Measurements from ENCODE around the gene TIMP2. TPM values are rescaled to one million over a fixed set of nuclear protein-coding genes. Genes with fewer than 3 reads are reported as not detected.

Gene TIMP2
- total and polyA plus RNA-seq, 4 donors: 203 to 732 (median 577) TPM

GRCh38 chr17:78898947-78899346, 26.2 kb downstream of the TIMP2 start:
- WGBS, 2 donors: 84 to 88% methylated on average over 13 of the region's 13 CpGs
- intact Hi-C loops (cut with DNase I): no loop called here
- peaks cover 0 to 4% of the 10 kb centered on the region in 2 donors for H3K36me3 ChIP-seq (ENCODE audit: control insufficient read depth in 1 of 2, insufficient read depth in 2 of 2, low read length in 1 of 2)
- ATAC-seq (ENCODE audit: low FRiP score): no peak
- H3K27me3 ChIP-seq (ENCODE audit: control insufficient read depth in 1 of 2, insufficient read depth in 2 of 2, low read length in 1 of 2): no peaks in the 10 kb centered on the region
- H3K4me1 ChIP-seq (ENCODE audit: control insufficient read depth in 1 of 2, insufficient read depth in 2 of 2, low read length in 2 of 2): peaks cover 0 to 2% of the 10 kb centered on the region in 2 donors
- no peaks in the 10 kb centered on the region for H3K9me3 ChIP-seq (ENCODE audit: control insufficient read depth, low read length)
- no peak overlapping the region for H3K27ac ChIP-seq (ENCODE audit: low read depth in 1 of 2, low read length in 2 of 2)
- no peak for DNase-seq
- no peak overlapping the region for H3K4me3 ChIP-seq (ENCODE audit: low read length in 2 of 2)

- intact Hi-C loops (cut with DNase I): no loop called here
- Histone ChIP-seq H3K27ac (ENCODE audit: low read depth in 1 of 2, low read length in 2 of 2) (no peak overlapping the region), H3K27me3 (ENCODE audit: control insufficient read depth in 1 of 2, insufficient read depth in 2 of 2, low read length in 1 of 2) (no peaks in the 10 kb centered on the region), H3K9me3 (ENCODE audit: control insufficient read depth, low read length) (no peaks in the 10 kb centered on the region), H3K36me3 (ENCODE audit: control insufficient read depth in 1 of 2, insufficient read depth in 2 of 2, low read length in 1 of 2) (peaks cover 0 to 3% of the 10 kb centered on the region in 2 donors), H3K4me3 (ENCODE audit: low read length in 2 of 2) (no peak overlapping the region), H3K4me1 (ENCODE audit: control insufficient read depth in 1 of 2, insufficient read depth in 2 of 2, low read length in 2 of 2) (peaks cover 0 to 2% of the 10 kb centered on the region in 2 donors)
- no peak for ATAC-seq (ENCODE audit: low FRiP score)
- no peak for DNase-seq
- WGBS, 2 donors: 75 to 81% methylated on average over 17 of the region's 17 CpGs
Observed at GRCh38 chr17:78898075-78898836, 26.9 kb downstream of the TIMP2 start.

GRCh38 chr17:78897664-78898047, 27.5 kb downstream of the TIMP2 start:
- intact Hi-C loops (cut with DNase I): no loop called here
- ATAC-seq (ENCODE audit: low FRiP score): no peak

GRCh38 chr17:78896834-78897663, 28.1 kb downstream of the TIMP2 start:
- Histone ChIP-seq H3K27ac (ENCODE audit: low read depth in 1 of 2, low read length in 2 of 2) (peak overlapping the region in 1 of 2 donors; percentile 7), H3K4me1 (ENCODE audit: control insufficient read depth in 1 of 2, insufficient read depth in 2 of 2, low read length in 2 of 2) (peaks cover 0 to 2% of the 10 kb centered on the region in 2 donors), H3K27me3 (ENCODE audit: control insufficient read depth in 1 of 2, insufficient read depth in 2 of 2, low read length in 1 of 2) (no peaks in the 10 kb centered on the region), H3K4me3 (ENCODE audit: low read length in 2 of 2) (no peak overlapping the region), H3K36me3 (ENCODE audit: control insufficient read depth in 1 of 2, insufficient read depth in 2 of 2, low read length in 1 of 2) (peaks cover 0 to 3% of the 10 kb centered on the region in 2 donors), H3K9me3 (ENCODE audit: control insufficient read depth, low read length) (no peaks in the 10 kb centered on the region)
- DNase-seq (peak in 1 of 2 donors; percentile 33), ATAC-seq (ENCODE audit: low FRiP score) (no peak)
- intact Hi-C loops (cut with DNase I): no loop called here
- WGBS, 2 donors: 78 to 80% methylated on average over 34 of the region's 34 CpGs

More at GRCh38 chr17:78897664-78898047, 27.5 kb downstream of the TIMP2 start:
- Histone ChIP-seq H3K4me1 (ENCODE audit: control insufficient read depth in 1 of 2, insufficient read depth in 2 of 2, low read length in 2 of 2) (peaks cover 0 to 2% of the 10 kb centered on the region in 2 donors), H3K27me3 (ENCODE audit: control insufficient read depth in 1 of 2, insufficient read depth in 2 of 2, low read length in 1 of 2) (no peaks in the 10 kb centered on the region), H3K36me3 (ENCODE audit: control insufficient read depth in 1 of 2, insufficient read depth in 2 of 2, low read length in 1 of 2) (peaks cover 0 to 3% of the 10 kb centered on the region in 2 donors), H3K27ac (ENCODE audit: low read depth in 1 of 2, low read length in 2 of 2) (no peak overlapping the region), H3K4me3 (ENCODE audit: low read length in 2 of 2) (no peak overlapping the region), H3K9me3 (ENCODE audit: control insufficient read depth, low read length) (no peaks in the 10 kb centered on the region)
- DNase-seq: no peak
- WGBS, 2 donors: 51 to 68% methylated on average over 7 of the region's 7 CpGs

GRCh38 chr17:78896091-78896833, 28.9 kb downstream of the TIMP2 start:
- Histone ChIP-seq H3K4me3 (ENCODE audit: low read length in 2 of 2) (no peak overlapping the region), H3K4me1 (ENCODE audit: control insufficient read depth in 1 of 2, insufficient read depth in 2 of 2, low read length in 2 of 2) (peaks cover 0 to 2% of the 10 kb centered on the region in 2 donors), H3K27me3 (ENCODE audit: control insufficient read depth in 1 of 2, insufficient read depth in 2 of 2, low read length in 1 of 2) (no peaks in the 10 kb centered on the region), H3K9me3 (ENCODE audit: control insufficient read depth, low read length) (no peaks in the 10 kb centered on the region), H3K36me3 (ENCODE audit: control insufficient read depth in 1 of 2, insufficient read depth in 2 of 2, low read length in 1 of 2) (peaks cover 0 to 4% of the 10 kb centered on the region in 2 donors), H3K27ac (ENCODE audit: low read depth in 1 of 2, low read length in 2 of 2) (peak overlapping the region in 1 of 2 donors; percentile 7)
- intact Hi-C loops (cut with DNase I): no loop called here
- ATAC-seq (ENCODE audit: low FRiP score): no peak
- WGBS, 2 donors: 43 to 50% methylated on average over 20 of the region's 20 CpGs
- DNase-seq: no peak

- 40 to 47% methylated on average over 5 of the region's 5 CpGs for whole genome bisulfite sequencing, 2 donors
- DNase-seq (no peak), ATAC-seq (ENCODE audit: low FRiP score) (no peak)
- Histone ChIP-seq H3K27ac (ENCODE audit: low read depth in 1 of 2, low read length in 2 of 2) (no peak overlapping the region), H3K9me3 (ENCODE audit: control insufficient read depth, low read length) (no peaks in the 10 kb centered on the region), H3K36me3 (ENCODE audit: control insufficient read depth in 1 of 2, insufficient read depth in 2 of 2, low read length in 1 of 2) (peaks cover 0 to 1% of the 10 kb centered on the region in 2 donors), H3K4me1 (ENCODE audit: control insufficient read depth in 1 of 2, insufficient read depth in 2 of 2, low read length in 2 of 2) (peaks cover 0 to 2% of the 10 kb centered on the region in 2 donors), H3K27me3 (ENCODE audit: control insufficient read depth in 1 of 2, insufficient read depth in 2 of 2, low read length in 1 of 2) (no peaks in the 10 kb centered on the region), H3K4me3 (ENCODE audit: low read length in 2 of 2) (no peak overlapping the region)
- intact Hi-C loops (cut with DNase I): no loop called here
Observed at GRCh38 chr17:78895322-78895721, 29.9 kb downstream of the TIMP2 start.

- intact Hi-C loops (cut with DNase I): no loop called here
- DNase-seq (no peak), ATAC-seq (ENCODE audit: low FRiP score) (no peak)
- H3K27ac ChIP-seq (ENCODE audit: low read depth in 1 of 2, low read length in 2 of 2): no peak overlapping the region
- H3K4me1 ChIP-seq (ENCODE audit: control insufficient read depth in 1 of 2, insufficient read depth in 2 of 2, low read length in 2 of 2): peaks cover 0 to 2% of the 10 kb centered on the region in 2 donors
- no peak overlapping the region for H3K4me3 ChIP-seq (ENCODE audit: low read length in 2 of 2)
- H3K9me3 ChIP-seq (ENCODE audit: control insufficient read depth, low read length): no peaks in the 10 kb centered on the region
- WGBS, 2 donors: 1 to 7% methylated on average over 4 of the region's 4 CpGs
- H3K27me3 ChIP-seq (ENCODE audit: control insufficient read depth in 1 of 2, insufficient read depth in 2 of 2, low read length in 1 of 2): no peaks in the 10 kb centered on the region
- H3K36me3 ChIP-seq (ENCODE audit: control insufficient read depth in 1 of 2, insufficient read depth in 2 of 2, low read length in 1 of 2): peaks cover 0 to 1% of the 10 kb centered on the region in 2 donors
Observed at GRCh38 chr17:78893684-78894083, 31.5 kb downstream of the TIMP2 start.

GRCh38 chr17:78892936-78893379, 32.2 kb downstream of the TIMP2 start:
- Histone ChIP-seq H3K36me3 (ENCODE audit: control insufficient read depth in 1 of 2, insufficient read depth in 2 of 2, low read length in 1 of 2) (peaks cover 0 to 1% of the 10 kb centered on the region in 2 donors), H3K4me3 (ENCODE audit: low read length in 2 of 2) (no peak overlapping the region), H3K27me3 (ENCODE audit: control insufficient read depth in 1 of 2, insufficient read depth in 2 of 2, low read length in 1 of 2) (no peaks in the 10 kb centered on the region), H3K9me3 (ENCODE audit: control insufficient read depth, low read length) (no peaks in the 10 kb centered on the region), H3K4me1 (ENCODE audit: control insufficient read depth in 1 of 2, insufficient read depth in 2 of 2, low read length in 2 of 2) (peaks cover 0 to 1% of the 10 kb centered on the region in 2 donors), H3K27ac (ENCODE audit: low read depth in 1 of 2, low read length in 2 of 2) (no peak overlapping the region)
- WGBS, 2 donors: 81 to 86% methylated on average over 6 of the region's 6 CpGs
- intact Hi-C loops (cut with DNase I): no loop called here
- ATAC-seq (ENCODE audit: low FRiP score) (no peak), DNase-seq (no peak)
